HG03039 (cell line): ENCODE measurements around the gene MTMR11.

Experiments used
- ATAC-seq: cut with Tn5 transposase; IDR thresholded peaks from one replicate; pipeline ENCODE4 v1.9.1; 2021; ENCODE audit warnings: mild to moderate bottlenecking, moderate library complexity; ENCODE audit not compliant: unreplicated experiment

The MTMR11 gene

DNA sequence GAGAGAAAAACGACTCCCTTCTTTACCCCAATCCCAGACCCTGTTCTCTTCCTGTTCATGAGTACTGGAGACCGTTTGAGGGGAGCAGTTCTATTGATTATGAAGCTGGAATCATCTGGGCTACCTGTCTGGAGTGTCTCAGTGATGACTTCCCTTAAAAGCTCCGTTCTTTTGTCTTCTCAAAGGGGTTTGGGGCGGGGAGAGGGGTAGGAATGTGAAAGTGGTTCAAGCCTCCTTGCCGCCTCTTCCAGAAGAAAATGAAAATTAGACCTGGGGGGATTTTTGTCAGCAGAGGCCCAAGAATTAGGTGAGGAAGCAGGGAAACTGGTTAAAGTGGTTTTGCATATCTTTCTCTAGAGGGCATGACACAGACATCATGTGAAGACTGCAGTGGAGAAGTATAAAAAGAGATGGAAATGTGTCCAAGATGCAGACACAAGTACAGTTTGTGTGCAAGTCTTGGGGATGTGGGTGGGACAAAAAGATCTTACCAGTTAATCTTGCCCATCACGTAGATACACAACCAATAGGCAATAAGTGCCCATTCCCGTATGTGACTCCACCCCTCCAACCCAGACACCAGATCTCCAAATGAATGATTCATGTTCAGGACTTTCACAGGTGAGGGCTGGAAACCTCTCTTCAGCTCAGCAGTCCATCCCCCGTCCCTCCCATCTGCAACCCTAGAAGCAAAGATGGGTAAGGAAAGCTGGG, 470 bp upstream of the MTMR11 start:
- ATAC-seq = no peak

DNA sequence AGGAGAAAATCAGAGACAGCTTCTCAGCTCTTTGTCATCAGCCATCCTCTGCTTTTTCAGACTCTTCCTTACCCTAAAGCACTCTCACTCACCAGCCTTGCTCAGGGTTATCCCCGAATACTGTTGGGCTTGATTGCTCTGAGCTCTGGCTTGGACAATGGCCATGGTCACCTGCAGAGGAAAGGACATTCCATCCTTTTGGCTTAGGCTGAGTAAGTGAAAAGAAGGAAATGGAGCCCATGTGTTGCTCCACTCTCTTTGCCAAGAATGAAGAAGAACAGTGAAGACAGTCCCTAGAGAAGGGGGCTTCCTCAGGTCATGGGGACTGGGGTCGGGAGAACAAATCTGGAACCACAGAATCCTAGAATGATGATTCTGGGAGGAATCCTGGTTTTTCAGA, 2.3 kb downstream of the MTMR11 start:
- ATAC-seq = no peak

DNA sequence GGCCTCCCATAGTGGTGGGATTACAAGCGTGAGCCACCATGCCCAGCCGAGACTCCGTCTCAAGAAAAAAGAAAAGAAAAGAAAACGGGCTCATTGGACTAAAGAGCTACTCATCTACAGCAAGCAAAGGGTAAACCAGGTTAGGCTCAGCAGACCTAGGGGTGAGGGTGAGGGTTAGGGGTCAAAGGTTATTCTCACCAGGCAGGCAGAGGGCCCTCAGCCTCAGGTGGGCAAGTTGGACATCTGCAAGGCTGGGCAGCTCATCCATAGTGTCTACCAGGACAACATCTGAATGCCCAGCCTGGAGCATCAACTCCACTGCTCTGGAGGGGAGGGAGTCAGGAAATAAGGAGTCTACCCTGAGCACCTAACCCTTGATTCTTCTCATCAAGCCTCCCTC, 3.5 kb downstream of the MTMR11 start:
- ATAC-seq = no peak

DNA sequence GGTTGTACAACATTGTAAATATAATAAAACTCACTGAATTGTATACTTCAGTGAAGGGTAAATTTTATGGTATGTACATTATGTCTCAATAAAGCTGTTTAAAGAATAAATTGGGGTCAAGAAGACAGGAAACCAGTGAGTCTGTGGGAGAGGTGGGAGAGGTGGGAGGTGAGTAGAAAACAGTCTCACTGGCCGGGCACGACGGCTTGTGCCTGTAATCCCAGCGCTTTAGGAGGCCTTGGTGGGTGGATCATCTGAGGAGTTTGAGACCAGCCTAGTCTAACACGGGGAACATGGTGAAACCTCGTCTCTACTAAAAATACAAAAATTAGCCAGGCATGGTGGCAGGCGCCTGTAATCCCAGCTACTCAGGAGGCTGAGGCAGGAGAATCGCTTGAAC, 4.2 kb downstream of the MTMR11 start:
- no peak for ATAC-seq

DNA sequence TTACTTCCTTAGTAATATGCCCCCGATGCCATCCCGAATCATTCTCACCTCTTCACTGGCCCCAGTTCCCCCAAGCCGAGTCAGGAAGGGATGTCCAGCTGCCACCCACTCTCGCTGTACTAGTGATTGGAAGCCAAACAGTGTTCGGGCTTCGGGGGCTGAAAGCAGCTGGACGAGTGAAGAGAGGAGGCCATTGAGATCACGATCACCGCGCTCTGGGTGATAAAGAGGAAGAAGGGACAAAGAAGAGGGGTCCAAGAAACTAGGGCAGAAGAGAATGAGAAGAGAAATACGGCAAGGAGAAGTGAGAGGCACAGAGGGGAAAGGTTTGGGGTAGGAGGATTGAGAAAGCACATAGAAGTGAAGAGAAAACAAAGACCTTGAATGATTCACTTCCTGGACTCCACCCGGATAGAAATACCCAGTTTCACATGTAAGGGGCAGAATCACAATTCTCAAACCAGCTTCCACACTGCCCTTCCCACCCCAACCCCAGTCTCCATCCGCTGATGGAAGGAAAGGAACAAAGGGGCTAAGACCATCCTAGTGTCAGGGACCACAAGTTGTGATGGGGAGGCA, 5.4 kb downstream of the MTMR11 start:
- no peak for ATAC-seq

DNA sequence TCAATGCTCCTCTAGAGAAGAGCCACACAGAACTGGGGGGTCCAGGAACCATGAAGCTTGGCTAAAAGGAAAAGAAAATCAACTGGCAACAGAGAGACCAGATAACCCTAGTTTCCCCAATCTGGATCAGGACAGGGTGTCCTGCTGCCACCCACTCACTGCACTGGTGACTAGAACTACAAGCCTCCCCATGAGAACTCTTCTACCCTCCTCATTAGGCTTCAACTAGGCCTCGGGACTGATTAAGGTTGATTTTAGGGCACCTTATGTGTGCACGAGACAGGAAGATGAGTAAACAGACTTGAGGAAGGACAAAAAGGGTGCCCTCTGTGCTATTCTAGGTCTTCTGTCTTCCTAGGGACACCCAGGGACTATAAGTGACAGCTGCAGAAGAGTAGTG, 6.8 kb downstream of the MTMR11 start:
- no peak for ATAC-seq

DNA sequence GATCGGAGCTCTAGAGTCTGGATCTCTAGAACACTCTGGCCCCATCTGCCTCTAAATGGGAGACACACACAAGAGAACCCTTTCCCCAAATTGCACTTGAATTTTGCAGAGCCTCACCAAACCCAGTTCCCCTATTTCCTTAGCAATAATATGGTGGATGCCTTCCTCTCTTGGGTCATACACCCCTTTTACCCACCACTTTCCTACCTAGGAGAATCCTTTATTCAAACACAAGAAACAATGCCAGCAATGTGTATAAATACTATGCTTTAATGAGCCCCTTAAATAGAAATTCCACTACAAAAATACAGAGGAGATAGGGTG, 8.3 kb downstream of the MTMR11 start:
- ATAC-seq = no peak

DNA sequence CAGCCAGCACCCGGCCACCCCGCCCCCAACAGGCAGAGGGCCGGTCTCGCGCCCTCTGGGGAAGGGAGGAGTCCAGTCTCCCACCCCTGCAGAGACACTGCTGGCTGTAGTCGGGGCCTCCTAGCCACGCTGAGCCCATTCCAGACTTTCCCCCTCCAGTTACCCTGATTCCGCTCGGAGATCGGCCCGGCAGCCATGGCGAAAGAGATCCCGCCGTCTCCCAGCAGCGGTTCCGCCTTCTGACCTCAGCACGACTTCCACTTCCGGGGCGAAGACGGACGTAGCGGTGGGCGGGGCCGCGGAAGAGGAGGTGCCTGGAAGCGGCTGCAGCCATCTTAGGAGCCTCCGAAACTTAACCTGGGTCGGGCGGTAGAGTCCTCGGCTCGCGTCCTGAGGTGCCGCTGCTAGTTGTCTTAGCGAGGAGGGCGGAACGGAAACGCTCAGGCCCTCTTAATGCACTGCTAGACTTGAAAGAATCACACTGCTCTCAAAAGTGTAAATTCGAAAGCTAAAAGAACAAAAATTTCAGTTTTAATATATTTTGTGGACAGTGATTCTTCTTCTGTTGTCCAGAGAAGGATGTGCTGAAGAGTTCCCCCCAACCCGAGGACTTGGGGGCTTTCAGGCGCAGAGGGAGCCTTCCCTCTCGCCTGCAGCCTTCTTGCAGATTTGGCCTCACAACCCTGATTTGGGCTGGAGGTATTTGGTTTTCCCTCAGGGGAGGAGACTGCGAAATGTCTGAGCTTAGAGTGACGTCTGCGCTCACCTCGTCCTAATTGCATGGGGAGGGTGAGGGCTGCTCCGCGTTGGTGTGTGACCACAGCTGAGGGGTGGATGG, 8.9 kb downstream of the MTMR11 start, which contains the start of gene SF3B4:
Gene SF3B4, minus strand, starts transcription at position 241 of the 838 bp plus-strand sequence. Its CDS starts 44 bp downstream, at position 197.
- peak; percentile 80 for ATAC-seq

DNA sequence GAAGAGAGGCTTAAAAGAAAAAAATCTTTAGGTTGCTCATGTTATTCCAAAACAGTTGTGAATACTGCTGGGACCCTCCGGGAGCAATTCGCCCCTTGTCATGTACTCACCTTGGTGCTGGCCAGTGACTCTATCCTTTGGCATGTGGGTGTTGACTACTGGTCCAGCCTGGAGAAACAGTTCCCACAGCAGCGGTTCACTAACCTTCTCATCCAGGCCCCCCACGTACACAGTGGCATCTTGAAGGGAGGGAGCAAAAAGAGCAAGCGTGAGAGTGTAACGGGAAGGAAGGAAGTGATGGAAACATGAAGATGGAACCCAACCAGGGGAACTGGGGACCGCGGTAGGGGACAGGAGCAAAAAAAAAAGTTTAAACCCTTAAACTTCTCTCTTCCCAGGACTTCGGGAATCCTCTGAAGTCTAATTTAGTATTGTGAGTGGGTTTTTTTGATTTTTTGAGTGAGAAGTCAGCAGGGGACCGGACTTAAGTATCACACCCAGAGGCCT, 9.6 kb downstream of the MTMR11 start:
- no peak for ATAC-seq

DNA sequence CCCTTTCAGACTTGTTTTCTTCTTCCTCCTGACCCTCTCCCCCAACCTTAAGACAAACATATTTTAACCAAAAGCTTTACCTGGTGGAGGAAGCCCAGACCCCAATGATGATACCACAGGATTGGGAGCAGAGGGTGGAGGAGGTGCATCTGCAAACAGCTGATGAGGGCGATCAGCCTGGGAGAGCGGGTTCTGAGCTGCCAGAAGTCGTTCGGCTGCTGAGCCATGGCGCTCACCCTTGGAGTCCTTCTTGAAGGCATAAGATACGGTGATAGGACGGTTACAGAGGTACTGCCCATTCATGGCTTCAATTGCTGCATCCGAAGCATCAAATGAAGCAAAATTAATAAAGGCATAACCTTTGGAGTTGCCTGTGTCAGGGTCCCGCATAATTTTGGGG, 10.4 kb downstream of the MTMR11 start:
- no peak for ATAC-seq

DNA sequence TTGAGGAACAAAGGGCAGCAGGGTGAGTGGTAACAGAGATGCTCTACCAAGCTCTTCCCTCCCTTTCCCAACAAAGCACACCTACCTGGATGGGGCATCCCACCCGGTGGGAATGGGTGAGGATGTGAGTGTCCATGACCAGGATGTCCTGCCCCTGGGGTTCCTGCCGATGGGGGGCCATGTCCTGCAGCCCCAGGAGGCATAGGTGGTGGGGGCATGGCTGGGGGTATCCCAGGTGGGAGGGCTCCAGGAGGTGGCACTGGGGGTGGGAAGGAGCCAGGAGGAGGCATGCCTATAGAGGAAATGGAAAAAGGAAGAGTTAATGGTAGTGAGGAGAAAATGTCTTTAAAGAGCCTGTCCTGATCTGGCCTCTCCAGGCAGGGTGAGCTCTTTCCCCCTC, 10.9 kb downstream of the MTMR11 start:
- no peak for ATAC-seq

DNA sequence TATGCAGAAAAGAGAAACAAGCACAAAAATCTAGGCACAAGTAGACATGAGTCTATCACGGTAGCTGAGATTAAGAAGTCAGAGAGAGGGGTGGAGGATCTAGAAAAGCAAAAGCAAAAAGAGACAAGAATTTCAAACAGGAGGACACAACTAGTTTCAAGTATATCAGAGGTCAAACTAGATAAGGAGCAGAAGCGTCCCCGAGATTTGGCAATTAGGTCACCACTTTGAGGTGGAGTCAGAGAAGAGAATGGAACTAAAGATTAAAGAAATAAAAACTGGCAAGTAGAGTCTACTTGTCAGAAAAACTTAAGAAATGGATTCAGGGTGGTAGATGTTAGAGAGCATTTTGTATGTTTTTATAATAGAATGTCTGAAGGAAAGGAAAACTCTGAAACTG, 11.3 kb downstream of the MTMR11 start:
- ATAC-seq = no peak

DNA sequence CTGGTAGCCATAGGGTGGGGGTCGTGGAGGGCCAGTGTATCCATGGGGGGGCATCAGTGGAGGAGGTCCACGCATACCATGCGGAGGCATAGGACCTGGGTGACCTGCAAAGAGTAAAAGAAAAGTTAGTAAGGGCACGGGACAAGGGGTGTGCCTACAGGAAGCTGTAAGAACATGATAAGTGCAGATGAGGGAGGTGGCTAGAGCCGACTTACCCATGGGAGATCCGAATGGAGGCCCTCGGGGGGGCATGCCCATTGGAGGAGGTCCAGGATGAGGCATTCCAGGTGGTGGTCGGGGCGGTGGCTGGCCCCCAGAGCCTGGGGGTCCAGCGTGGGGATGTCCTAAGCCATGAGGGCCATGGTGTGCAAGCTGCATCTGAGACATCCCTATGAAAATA, 13.1 kb downstream of the MTMR11 start:
- ATAC-seq = no peak

DNA sequence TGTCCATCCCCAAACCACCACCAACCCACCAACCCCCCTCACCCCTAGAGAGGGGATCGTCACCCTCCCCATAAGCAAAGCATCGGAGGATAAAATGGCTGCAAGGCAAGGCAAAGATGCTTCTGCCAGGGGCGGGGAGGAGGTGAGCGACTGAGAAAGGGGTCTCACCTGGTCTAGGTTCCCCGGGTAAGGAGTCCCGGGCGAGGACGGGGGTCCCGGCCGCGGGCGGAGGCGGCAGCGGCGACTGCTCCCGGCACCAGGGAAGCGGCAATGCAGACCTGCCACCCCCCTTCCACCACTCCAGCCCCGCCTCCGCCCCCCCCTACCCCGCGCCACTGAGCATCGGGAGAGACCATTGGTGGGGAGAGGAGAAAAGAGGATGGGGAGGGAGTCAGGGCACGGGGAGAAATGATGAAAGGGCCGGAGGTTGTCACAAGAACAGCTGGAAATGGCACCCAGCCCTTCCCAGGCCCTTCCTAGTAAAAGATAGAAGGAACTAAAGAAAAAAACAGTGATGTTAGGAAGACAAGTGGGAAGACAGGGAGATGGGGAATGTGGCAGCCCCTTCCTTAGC, 19.0 kb downstream of the MTMR11 start, which contains the start of gene SV2A:
Gene SV2A, minus strand, starts transcription at position 274 of the 574 bp plus-strand sequence. CDS start 4,004 bp downstream, outside the sequence.
- ATAC-seq = no peak

DNA sequence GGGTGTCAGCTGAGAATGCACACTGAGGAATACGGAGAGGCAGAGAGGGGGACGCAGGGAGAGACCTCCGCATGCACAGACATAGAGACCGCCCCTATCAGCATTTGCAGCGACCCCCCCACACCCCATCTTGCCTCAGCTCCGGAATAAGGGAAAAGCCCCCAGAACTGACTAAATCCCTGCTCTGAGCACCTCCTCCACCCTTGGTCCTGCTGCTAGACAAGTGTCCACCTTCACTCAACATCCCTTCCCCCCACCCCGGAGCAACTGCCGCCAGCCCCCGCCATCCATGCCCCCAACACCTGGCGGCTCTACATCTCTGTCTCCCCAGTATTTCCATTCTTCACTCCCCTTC, 19.8 kb downstream of the MTMR11 start:
- no peak for ATAC-seq

DNA sequence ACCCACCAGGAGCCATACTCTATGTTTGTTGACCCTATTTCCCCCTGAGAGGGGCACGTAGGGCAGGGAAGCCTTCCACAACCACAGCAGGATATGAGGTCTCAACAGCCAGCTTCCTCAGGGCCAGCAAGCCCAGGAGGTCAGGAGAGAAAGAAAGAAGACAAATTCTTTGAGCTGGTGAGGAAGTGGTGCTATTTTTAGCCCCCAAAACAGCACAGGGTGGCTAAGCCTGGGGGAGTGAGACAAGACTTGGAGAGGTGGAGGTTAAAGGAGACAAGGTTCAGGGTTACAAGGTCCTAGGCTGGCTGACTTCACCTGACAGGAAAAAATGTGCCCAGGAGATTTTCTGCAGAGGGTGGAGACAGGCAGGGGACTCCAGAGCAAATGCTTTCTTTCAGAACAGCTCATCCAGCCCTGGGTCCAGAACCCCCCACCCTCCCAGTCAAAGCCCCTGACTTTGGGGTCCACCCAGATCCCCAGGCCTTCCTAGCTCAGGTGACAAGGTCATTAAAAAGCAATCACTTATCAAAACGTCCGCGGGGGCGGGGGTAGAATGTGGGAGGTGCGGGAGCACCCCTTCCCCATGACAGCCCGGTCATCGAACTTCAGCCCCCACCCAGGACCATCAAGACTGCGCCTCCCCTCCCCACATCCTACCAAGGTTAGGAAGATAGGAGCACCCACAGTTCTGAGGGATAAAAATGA, 20.3 kb downstream of the MTMR11 start:
- no peak for ATAC-seq

DNA sequence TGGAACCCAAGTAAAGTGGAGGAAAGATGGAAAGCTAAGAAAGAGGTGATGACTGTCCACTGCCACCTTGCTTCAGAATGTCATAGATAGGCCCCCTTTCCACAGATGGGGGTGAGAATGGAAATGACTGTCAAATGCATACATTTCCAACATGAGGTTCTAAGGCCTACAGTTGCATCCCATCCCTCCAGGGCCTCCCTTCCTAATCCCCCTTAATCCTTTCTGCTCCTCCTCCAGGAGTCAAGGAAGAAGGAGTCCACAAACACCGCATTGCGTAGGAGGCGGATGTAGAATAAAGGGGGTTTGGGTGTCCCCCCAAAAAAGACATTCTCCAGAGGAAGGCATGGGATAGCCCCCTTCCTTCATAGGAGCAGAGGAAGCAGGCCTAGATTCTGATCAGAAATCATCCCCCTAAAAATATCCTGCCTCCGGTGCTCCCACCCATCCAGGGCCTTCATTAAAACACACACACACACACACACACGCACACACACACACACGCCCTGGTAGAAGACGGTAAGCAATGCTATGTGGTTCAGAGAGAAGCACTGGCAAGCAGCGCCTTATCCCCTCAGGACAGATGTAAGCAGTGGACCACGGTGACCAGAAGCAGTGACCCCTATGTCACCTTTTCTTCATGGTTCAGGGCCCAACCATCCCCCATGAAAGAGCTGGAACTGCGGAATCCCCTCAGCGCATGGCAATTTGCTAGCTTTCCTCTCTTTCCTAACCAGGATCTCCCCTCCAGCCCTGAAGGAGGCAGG, 21.1 kb downstream of the MTMR11 start:
- no peak for ATAC-seq

DNA sequence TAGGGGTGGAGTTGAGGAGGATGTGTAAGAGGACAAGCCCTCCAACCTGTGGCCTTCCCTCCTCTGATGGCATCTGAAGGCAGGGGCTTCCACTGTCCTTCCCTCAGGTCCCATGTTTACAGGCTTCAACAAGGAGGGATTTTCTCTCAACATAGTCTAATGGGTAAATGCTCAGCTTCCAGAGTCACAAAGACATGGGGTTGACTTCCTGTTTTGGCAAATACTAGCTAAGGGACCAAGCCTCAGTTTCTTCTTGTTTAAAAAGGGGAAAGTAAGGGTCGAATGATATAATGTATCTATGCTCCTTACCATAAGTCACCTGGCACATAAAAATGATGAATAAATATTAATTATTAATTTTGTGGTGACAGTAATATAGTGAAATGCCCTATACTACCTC, 22.1 kb downstream of the MTMR11 start:
- ATAC-seq = no peak

DNA sequence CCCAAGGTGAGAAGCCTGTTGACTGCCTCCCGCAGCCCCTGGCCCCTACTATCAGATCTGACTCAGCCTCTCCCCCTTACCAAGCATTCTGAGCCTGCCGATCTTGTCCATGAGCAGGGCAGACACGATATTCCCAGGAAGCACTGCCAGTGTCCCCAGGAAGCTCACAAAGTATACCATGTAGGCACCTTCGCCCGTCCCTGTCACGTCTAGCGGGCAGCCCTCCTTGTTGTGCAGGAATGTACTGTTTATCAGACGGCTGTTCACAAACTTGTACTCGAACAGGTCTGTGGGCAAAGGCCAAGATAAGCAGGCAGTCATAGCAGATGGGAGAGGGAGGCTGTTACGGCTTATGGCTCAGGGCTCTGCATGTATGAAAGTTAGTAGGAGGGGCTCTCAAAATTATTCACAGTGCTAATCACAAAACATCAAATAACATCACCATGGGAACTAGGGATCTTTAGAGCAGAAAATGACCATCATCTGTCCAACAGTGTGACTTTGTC, 30.1 kb downstream of the MTMR11 start:
- no peak for ATAC-seq
